Esophagus (tissue), 2 donors: ENCODE measurements around the gene THAP11. TPM values are rescaled to one million over a fixed set of nuclear protein-coding genes. Genes with fewer than 3 reads are reported as not detected.

Source experiments
- H3K27ac ChIP-seq, 2 donors: one replicate each; pipeline ENCODE4 v1.5.1; 2013; ENCODE audit warnings: low read depth in 2 of 2, mild to moderate bottlenecking in 2 of 2, inconsistent platforms in 1 of 2, low read length in 1 of 2, moderate library complexity in 1 of 2
- H3K27me3 ChIP-seq, 2 donors: one replicate each; pipeline ENCODE4 v1.6.1; 2013; ENCODE audit warnings: low read length in 2 of 2, control low read depth in 1 of 2, mild to moderate bottlenecking in 1 of 2; ENCODE audit not compliant: insufficient read depth in 2 of 2, control insufficient read depth in 1 of 2
- H3K36me3 ChIP-seq, 2 donors: one replicate each; pipeline ENCODE4 v1.6.1; 2013; ENCODE audit warnings: low read length in 1 of 2; ENCODE audit not compliant: control insufficient read depth in 2 of 2, insufficient read depth in 2 of 2
- H3K4me1 ChIP-seq, 2 donors: one replicate each; pipeline ENCODE4 v1.6.1; 2013; ENCODE audit warnings: low read length in 1 of 2; ENCODE audit not compliant: control insufficient read depth in 2 of 2, insufficient read depth in 2 of 2
- H3K4me3 ChIP-seq, 2 donors: one replicate each; pipeline ENCODE4 v1.5.1; 2013; ENCODE audit warnings: low read length in 2 of 2, mild to moderate bottlenecking in 2 of 2, low read depth in 1 of 2, moderate library complexity in 1 of 2
- H3K9me3 ChIP-seq, 2 donors: one replicate each; pipeline ENCODE4 v1.6.1; 2013; ENCODE audit warnings: mild to moderate bottlenecking in 2 of 2, low read depth in 1 of 2, low read length in 1 of 2, moderate library complexity in 1 of 2; ENCODE audit not compliant: control insufficient read depth in 2 of 2, insufficient read depth in 1 of 2
- WGBS, 2 donors: extraction: QIAGEN DNeasy Blood & Tissue Kit; methylation state at CpG; one replicate each; pipeline ENCODE4 v1.1.7; 2013; 5-methylcytosine and 5-hydroxymethylcytosine counted together
- polyA plus RNA-seq, 2 donors: library from polyadenylated mRNA; stranded (reverse); fragments of 200-250 nt; gene quantifications; one replicate each; pipeline ENCODE4 v1.2.3, GENCODE V29; 2013
- donor health status: healthy with polysubstance abuse.
- donor health status: Bipolar disorder and iron deficiency.

THAP11 gene
- polyA plus RNA-seq, 2 donors = 6.8 to 17.9 TPM

GRCh38 chr16:67879462-67879861 is 37.3 kb downstream of the THAP11 start:
- Histone ChIP-seq H3K36me3 (peaks cover 41 to 81% of the 10 kb centered on the region in 2 donors), H3K27ac (no peak overlapping the region), H3K27me3 (no peaks in the 10 kb centered on the region), H3K4me3 (no peak overlapping the region), H3K9me3 (no peaks in the 10 kb centered on the region), H3K4me1 (peaks cover 0 to 2% of the 10 kb centered on the region in 2 donors)
- 94% methylated on average over 12 of the region's 12 CpGs for WGBS, 2 donors

- Histone ChIP-seq H3K9me3 (no peaks in the 10 kb centered on the region), H3K36me3 (peaks cover 41 to 81% of the 10 kb centered on the region in 2 donors), H3K4me1 (peaks cover 2% of the 10 kb centered on the region in 2 donors), H3K27ac (no peak overlapping the region), H3K4me3 (no peak overlapping the region), H3K27me3 (no peaks in the 10 kb centered on the region)
- 72 to 80% methylated on average over 3 to 5 of the region's 5 CpGs for WGBS, 2 donors
Observed at GRCh38 chr16:67879936-67880335, 37.8 kb downstream of the THAP11 start.

GRCh38 chr16:67880584-67880983 is 38.5 kb downstream of the THAP11 start:
- no peaks in the 10 kb centered on the region for H3K9me3 ChIP-seq
- H3K4me3 ChIP-seq = no peak overlapping the region
- H3K27me3 ChIP-seq = no peaks in the 10 kb centered on the region
- H3K27ac ChIP-seq = no peak overlapping the region
- peaks cover 38 to 80% of the 10 kb centered on the region in 2 donors for H3K36me3 ChIP-seq
- H3K4me1 ChIP-seq = peaks cover 2% of the 10 kb centered on the region in 2 donors
- WGBS, 2 donors = 90 to 94% methylated on average over 13 of the region's 13 CpGs

- Histone ChIP-seq H3K36me3 (peaks cover 38 to 75% of the 10 kb centered on the region in 2 donors), H3K4me1 (peaks cover 2% of the 10 kb centered on the region in 2 donors), H3K4me3 (no peak overlapping the region), H3K27me3 (no peaks in the 10 kb centered on the region), H3K27ac (no peak overlapping the region), H3K9me3 (no peaks in the 10 kb centered on the region)
- WGBS, 2 donors = 91 to 92% methylated on average over 21 of the region's 21 CpGs
Observed at GRCh38 chr16:67881621-67882161, 39.6 kb downstream of the THAP11 start.

GRCh38 chr16:67882374-67883145 is 40.4 kb downstream of the THAP11 start:
- Histone ChIP-seq H3K4me3 (no peak overlapping the region), H3K4me1 (peaks cover 2% of the 10 kb centered on the region in 2 donors), H3K27me3 (no peaks in the 10 kb centered on the region), H3K36me3 (peaks cover 38 to 67% of the 10 kb centered on the region in 2 donors), H3K27ac (no peak overlapping the region), H3K9me3 (no peaks in the 10 kb centered on the region)
- 73 to 75% methylated on average over 17 to 18 of the region's 18 CpGs for WGBS, 2 donors

- H3K27ac ChIP-seq = peak overlapping the region in 1 of 2 donors; percentile 43
Observed at GRCh38 chr16:67883146-67883871, 41.2 kb downstream of the THAP11 start.

GRCh38 chr16:67883872-67884261 is 41.7 kb downstream of the THAP11 start:
- 58 to 63% methylated on average over 11 of the region's 11 CpGs for WGBS, 2 donors
- peaks cover 2% of the 10 kb centered on the region in 2 donors for H3K4me1 ChIP-seq
- peaks cover 37 to 55% of the 10 kb centered on the region in 2 donors for H3K36me3 ChIP-seq
- peak overlapping the region in 1 of 2 donors; percentile 43 for H3K27ac ChIP-seq
- no peaks in the 10 kb centered on the region for H3K27me3 ChIP-seq
- H3K4me3 ChIP-seq = no peak overlapping the region
- H3K9me3 ChIP-seq = no peaks in the 10 kb centered on the region

More at GRCh38 chr16:67883146-67883871, 41.2 kb downstream of the THAP11 start:
- H3K4me3 ChIP-seq = no peak overlapping the region
- peaks cover 38 to 60% of the 10 kb centered on the region in 2 donors for H3K36me3 ChIP-seq
- H3K27me3 ChIP-seq = no peaks in the 10 kb centered on the region
- peaks cover 2% of the 10 kb centered on the region in 2 donors for H3K4me1 ChIP-seq
- 62 to 68% methylated on average over 6 of the region's 6 CpGs for WGBS, 2 donors
- H3K9me3 ChIP-seq = no peaks in the 10 kb centered on the region

GRCh38 chr16:67884684-67885083 is 42.6 kb downstream of the THAP11 start, which contains the start of gene NRN1L:
NRN1L (plus strand) TSS chr16:67884885; CDS start chr16:67884904, 19 bp downstream.
- peaks cover 30 to 48% of the 10 kb centered on the region in 2 donors for H3K36me3 ChIP-seq
- 22 to 54% methylated on average over 22 of the region's 22 CpGs for WGBS, 2 donors
- H3K4me1 ChIP-seq = peaks cover 2% of the 10 kb centered on the region in 2 donors
- no peak within 1 kb of the TSS for H3K4me3 ChIP-seq
- no peaks in the 10 kb centered on the region for H3K9me3 ChIP-seq
- H3K27ac ChIP-seq = peak within 1 kb of the TSS; percentile 11 to 55
- no peaks in the 10 kb centered on the region for H3K27me3 ChIP-seq

- peaks cover 22 to 39% of the 10 kb centered on the region in 2 donors for H3K36me3 ChIP-seq
Observed at GRCh38 chr16:67885545-67885944, 43.4 kb downstream of the THAP11 start.

More at GRCh38 chr16:67885545-67885944, 43.4 kb downstream of the THAP11 start:
- no peak overlapping the region for H3K27ac ChIP-seq
- no peaks in the 10 kb centered on the region for H3K27me3 ChIP-seq
- peaks cover 2% of the 10 kb centered on the region in 2 donors for H3K4me1 ChIP-seq
- no peak overlapping the region for H3K4me3 ChIP-seq
- no peaks in the 10 kb centered on the region for H3K9me3 ChIP-seq
- WGBS, 2 donors = 92 to 96% methylated on average over 12 of the region's 12 CpGs
